Measurements from ENCODE around the gene AKAP4.

The AKAP4 gene

GRCh38 chrX:50168241-50168687 is 32.5 kb downstream of the AKAP4 start:
- no peaks in the 10 kb centered on the region for H3K27me3 ChIP-seq
- no peaks in the 10 kb centered on the region for H3K36me3 ChIP-seq
- no peak overlapping the region for H3K27ac ChIP-seq
- DNase-seq: no peak
- H3K4me3 ChIP-seq: no peak overlapping the region
- no peaks in the 10 kb centered on the region for H3K4me1 ChIP-seq
- H3K9me3 ChIP-seq: no peaks in the 10 kb centered on the region
- intact Hi-C loops (cut with DNase I; ENCODE audit: low total_unique reads): no loop called here
- TF ChIP-seq CTCF (IDR thresholded peaks at IDR 0.05): no peak

- no peak for TF ChIP-seq CTCF (IDR thresholded peaks at IDR 0.05)
- H3K9me3 ChIP-seq: no peaks in the 10 kb centered on the region
- no peaks in the 10 kb centered on the region for H3K36me3 ChIP-seq
- no peaks in the 10 kb centered on the region for H3K4me1 ChIP-seq
- H3K27me3 ChIP-seq: no peaks in the 10 kb centered on the region
- no peak overlapping the region for H3K27ac ChIP-seq
- intact Hi-C loops (cut with DNase I; ENCODE audit: low total_unique reads): no loop called here
- DNase-seq: no peak
- no peak overlapping the region for H3K4me3 ChIP-seq
These were observed 33.4 kb downstream of the AKAP4 start for GRCh38 chrX:50167366-50167765.

- H3K4me1 ChIP-seq: no peaks in the 10 kb centered on the region
- no peaks in the 10 kb centered on the region for H3K27me3 ChIP-seq
- no peak overlapping the region for H3K27ac ChIP-seq
- H3K36me3 ChIP-seq: no peaks in the 10 kb centered on the region
- no peaks in the 10 kb centered on the region for H3K9me3 ChIP-seq
- intact Hi-C loops (cut with DNase I; ENCODE audit: low total_unique reads): no loop called here
- no peak overlapping the region for H3K4me3 ChIP-seq
- no peak for TF ChIP-seq CTCF (IDR thresholded peaks at IDR 0.05)
- no peak for DNase-seq
These were observed 35.1 kb downstream of the AKAP4 start for GRCh38 chrX:50165727-50166126.

- H3K27me3 ChIP-seq: no peaks in the 10 kb centered on the region
- H3K4me3 ChIP-seq: no peak overlapping the region
- no peak for TF ChIP-seq CTCF (IDR thresholded peaks at IDR 0.05)
- no peaks in the 10 kb centered on the region for H3K9me3 ChIP-seq
- H3K36me3 ChIP-seq: no peaks in the 10 kb centered on the region
- DNase-seq: no peak
- H3K4me1 ChIP-seq: no peaks in the 10 kb centered on the region
- intact Hi-C loops (cut with DNase I; ENCODE audit: low total_unique reads): no loop called here
- H3K27ac ChIP-seq: no peak overlapping the region
These were observed 39.7 kb downstream of the AKAP4 start for GRCh38 chrX:50161127-50161526.

GRCh38 chrX:50158593-50158992 is 42.2 kb downstream of the AKAP4 start:
- intact Hi-C loops (cut with DNase I; ENCODE audit: low total_unique reads): no loop called here
- Histone ChIP-seq H3K36me3 (no peaks in the 10 kb centered on the region), H3K27ac (no peak overlapping the region), H3K4me1 (no peaks in the 10 kb centered on the region), H3K9me3 (no peaks in the 10 kb centered on the region), H3K4me3 (no peak overlapping the region), H3K27me3 (no peaks in the 10 kb centered on the region)
- DNase-seq: no peak
- TF ChIP-seq CTCF (IDR thresholded peaks at IDR 0.05): no peak

- no peaks in the 10 kb centered on the region for H3K4me1 ChIP-seq
- H3K36me3 ChIP-seq: no peaks in the 10 kb centered on the region
- H3K9me3 ChIP-seq: no peaks in the 10 kb centered on the region
- peak in 1 of 2 donors; percentile 18 for DNase-seq
- no peaks in the 10 kb centered on the region for H3K27me3 ChIP-seq
- TF ChIP-seq CTCF (IDR thresholded peaks at IDR 0.05): no peak
- H3K27ac ChIP-seq: no peak overlapping the region
- no peak overlapping the region for H3K4me3 ChIP-seq
- intact Hi-C loops (cut with DNase I; ENCODE audit: low total_unique reads): no loop called here
These were observed 43.2 kb downstream of the AKAP4 start for GRCh38 chrX:50157545-50158135.

All from tibial artery (tissue), 4 donors.